WTC11 (cell line): ENCODE results near the gene TEC. TPM values are rescaled to one million over a fixed set of nuclear protein-coding genes. Genes with fewer than 3 reads are reported as not detected.

Experiments
- ATAC-seq: fragments of 200-7000 bp; cut with Tn5 transposase; 2 replicates; pipeline ENCODE4 v1.10.0; 2021; ENCODE audit warnings: mild to moderate bottlenecking, moderate library complexity
- CTCF ChIA-PET: fragments of 300-600 bp; sonication (Branson Sonifier 250); formaldehyde crosslinking; loops from one replicate; lab custom pipeline; 2021; ENCODE audit warnings: antibody characterized with exemption; lab: Charles Lee
- POLR2A ChIA-PET: fragments of 350-600 bp; sonication (Branson Sonifier 250); formaldehyde crosslinking; loops from one replicate; lab custom pipeline; 2021; ENCODE audit warnings: antibody characterized with exemption; lab: Charles Lee
- DNase-seq: peaks from one replicate; pipeline ENCODE4 v3.0.0; 2021; ENCODE audit warnings: low spot score
- H3K27ac Mint-ChIP-seq: 2 replicates; pipeline ENCODE4 v1.8.0; 2021; ENCODE audit warnings: mixed read lengths
- H3K27me3 Mint-ChIP-seq: 2 replicates; pipeline ENCODE4 v1.8.0; 2021; ENCODE audit warnings: low read depth, mild to moderate bottlenecking, moderate library complexity, mixed read lengths
- H3K36me3 Mint-ChIP-seq: 2 replicates; pipeline ENCODE4 v1.8.0; 2021; ENCODE audit warnings: mixed read lengths
- H3K4me1 Mint-ChIP-seq: 2 replicates; pipeline ENCODE4 v1.8.0; 2022; ENCODE audit warnings: mixed read lengths
- H3K4me3 Mint-ChIP-seq: 2 replicates; pipeline ENCODE4 v1.8.0; 2021; ENCODE audit warnings: mild to moderate bottlenecking, moderate library complexity, mixed read lengths
- H3K9me3 Mint-ChIP-seq: 2 replicates; pipeline ENCODE4 v1.8.0; 2021; ENCODE audit warnings: mixed read lengths
- ATF1 ChIP-seq: sonication (generic); formaldehyde crosslinking; IDR thresholded peaks from 2 replicates; pipeline ENCODE4 v1.8.1; 2023; ENCODE audit warnings: mild to moderate bottlenecking, moderate library complexity, missing genetic modification reagents
- KAT7 ChIP-seq: sonication (generic); formaldehyde crosslinking; IDR thresholded peaks from 2 replicates; pipeline ENCODE4 v1.8.1; 2023; ENCODE audit warnings: missing genetic modification reagents, mild to moderate bottlenecking, borderline replicate concordance
- NFYB ChIP-seq: sonication (generic); formaldehyde crosslinking; conservative IDR thresholded peaks from 2 replicates; pipeline ENCODE4 v1.8.0; 2022; ENCODE audit warnings: low read depth, missing genetic modification reagents
- PRRX2 ChIP-seq: fragments of 250-450 bp; sonication (Bioruptor Pico); IDR thresholded peaks from 2 replicates; pipeline ENCODE4 v1.8.0; 2021; ENCODE audit warnings: mild to moderate bottlenecking
- TEAD4 ChIP-seq: sonication (generic); formaldehyde crosslinking; IDR thresholded peaks from 2 replicates; pipeline ENCODE4 v1.8.0; 2022; ENCODE audit warnings: mild to moderate bottlenecking, missing genetic modification reagents
- total RNA-seq: library from RNA; stranded (reverse); gene quantifications from 3 replicates; pipeline ENCODE4 v1.2.3, GENCODE V29; 2021
- TF ChIP-seq, protein P1 (sequence below): sonication (generic); formaldehyde crosslinking; IDR thresholded peaks from 2 replicates; pipeline ENCODE4 v1.8.0; 2022; ENCODE audit warnings: mild to moderate bottlenecking, missing genetic modification reagents
- TF ChIP-seq, protein P2 (sequence below): sonication (generic); formaldehyde crosslinking; IDR thresholded peaks from 2 replicates; pipeline ENCODE4 v1.8.1; 2022; ENCODE audit warnings: mild to moderate bottlenecking, moderate library complexity, missing genetic modification reagents
- TF ChIP-seq, protein P3 (sequence below): sonication (generic); formaldehyde crosslinking; IDR thresholded peaks from 2 replicates; pipeline ENCODE4 v1.8.1; 2023; ENCODE audit warnings: mild to moderate bottlenecking, missing genetic modification reagents, borderline replicate concordance
- TF ChIP-seq, protein P4 (sequence below): sonication (generic); formaldehyde crosslinking; IDR thresholded peaks from 2 replicates; pipeline ENCODE4 v1.8.0; 2023; ENCODE audit warnings: mild to moderate bottlenecking, missing genetic modification reagents
- TF ChIP-seq, protein P5 (sequence below): sonication (generic); formaldehyde crosslinking; IDR thresholded peaks from 2 replicates; pipeline ENCODE4 v1.8.1; 2022; ENCODE audit warnings: missing genetic modification reagents, borderline replicate concordance
- TF ChIP-seq, protein P6 (sequence below): sonication (generic); formaldehyde crosslinking; IDR thresholded peaks from 2 replicates; pipeline ENCODE4 v1.8.1; 2023; ENCODE audit warnings: mild to moderate bottlenecking, missing genetic modification reagents
- TF ChIP-seq, protein P7 (sequence below): sonication (generic); formaldehyde crosslinking; conservative IDR thresholded peaks from 2 replicates; pipeline ENCODE4 v1.8.1; 2023; ENCODE audit warnings: mild to moderate bottlenecking, low read depth, missing genetic modification reagents, moderate library complexity

The TEC gene
- total RNA-seq, 1 experiment from 2014 or later, result 8.8 TPM

DNA sequence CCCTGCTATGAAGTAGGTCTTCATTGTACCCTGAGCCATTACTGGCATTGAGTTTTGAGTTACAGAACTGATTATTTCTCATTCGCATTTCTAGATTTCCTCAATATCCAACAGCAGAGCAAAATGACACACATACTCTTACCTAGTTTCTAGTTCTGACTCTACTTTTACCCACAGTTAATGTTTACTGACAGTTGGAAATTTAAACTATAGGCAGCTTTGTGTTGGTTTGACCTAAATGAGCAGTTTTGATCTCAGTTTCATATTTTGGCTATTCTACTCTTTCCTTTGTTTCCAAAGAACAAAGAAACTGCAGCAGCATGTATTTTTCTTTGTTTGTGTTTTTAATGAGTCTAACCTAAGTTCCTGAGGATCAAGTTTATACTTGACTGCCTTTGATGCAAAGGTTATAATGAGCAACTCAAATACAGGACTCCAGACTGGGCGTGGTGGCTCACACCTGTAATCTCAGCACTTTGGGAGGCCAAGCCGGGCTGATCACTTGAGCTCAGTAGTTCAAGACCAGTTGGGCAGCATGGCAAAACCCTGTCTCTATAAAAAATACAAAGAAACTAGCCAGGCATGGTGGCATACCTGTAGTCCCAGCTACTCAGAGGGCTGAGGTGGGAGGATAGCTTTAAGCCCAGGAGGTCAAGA lies 166.0 kb downstream of the TEC start (continued):
- TF ChIP-seq, protein P1, sequence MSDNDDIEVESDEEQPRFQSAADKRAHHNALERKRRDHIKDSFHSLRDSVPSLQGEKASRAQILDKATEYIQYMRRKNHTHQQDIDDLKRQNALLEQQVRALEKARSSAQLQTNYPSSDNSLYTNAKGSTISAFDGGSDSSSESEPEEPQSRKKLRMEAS (CRISPR knock-in tag), result no peak
- TF ChIP-seq, protein P2, sequence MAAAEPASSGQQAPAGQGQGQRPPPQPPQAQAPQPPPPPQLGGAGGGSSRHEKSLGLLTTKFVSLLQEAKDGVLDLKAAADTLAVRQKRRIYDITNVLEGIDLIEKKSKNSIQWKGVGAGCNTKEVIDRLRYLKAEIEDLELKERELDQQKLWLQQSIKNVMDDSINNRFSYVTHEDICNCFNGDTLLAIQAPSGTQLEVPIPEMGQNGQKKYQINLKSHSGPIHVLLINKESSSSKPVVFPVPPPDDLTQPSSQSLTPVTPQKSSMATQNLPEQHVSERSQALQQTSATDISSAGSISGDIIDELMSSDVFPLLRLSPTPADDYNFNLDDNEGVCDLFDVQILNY (CRISPR knock-in tag), result no peak

DNA sequence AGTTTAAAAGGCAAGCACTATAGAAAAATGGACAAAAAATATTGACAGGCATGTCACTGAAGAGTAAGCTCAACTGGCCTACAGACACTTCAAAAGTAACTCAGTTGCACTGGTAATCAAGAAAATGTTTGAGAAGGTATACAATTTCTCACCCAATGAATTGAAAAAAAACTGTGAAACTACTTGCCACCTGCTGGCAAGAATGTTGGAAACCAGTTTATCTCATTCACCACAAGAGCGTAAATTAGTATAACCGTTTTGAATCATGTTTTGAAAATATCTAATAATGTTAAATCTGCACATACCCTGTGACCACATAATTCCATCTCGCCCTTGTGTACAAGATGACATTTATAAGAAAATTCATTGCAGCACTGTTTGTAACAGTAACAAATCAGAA lies 167.3 kb downstream of the TEC start:
- ATAC-seq, result no peak
- TF ChIP-seq PRRX2 (CRISPR knock-in tag), result no peak
- TF ChIP-seq, protein P3, sequence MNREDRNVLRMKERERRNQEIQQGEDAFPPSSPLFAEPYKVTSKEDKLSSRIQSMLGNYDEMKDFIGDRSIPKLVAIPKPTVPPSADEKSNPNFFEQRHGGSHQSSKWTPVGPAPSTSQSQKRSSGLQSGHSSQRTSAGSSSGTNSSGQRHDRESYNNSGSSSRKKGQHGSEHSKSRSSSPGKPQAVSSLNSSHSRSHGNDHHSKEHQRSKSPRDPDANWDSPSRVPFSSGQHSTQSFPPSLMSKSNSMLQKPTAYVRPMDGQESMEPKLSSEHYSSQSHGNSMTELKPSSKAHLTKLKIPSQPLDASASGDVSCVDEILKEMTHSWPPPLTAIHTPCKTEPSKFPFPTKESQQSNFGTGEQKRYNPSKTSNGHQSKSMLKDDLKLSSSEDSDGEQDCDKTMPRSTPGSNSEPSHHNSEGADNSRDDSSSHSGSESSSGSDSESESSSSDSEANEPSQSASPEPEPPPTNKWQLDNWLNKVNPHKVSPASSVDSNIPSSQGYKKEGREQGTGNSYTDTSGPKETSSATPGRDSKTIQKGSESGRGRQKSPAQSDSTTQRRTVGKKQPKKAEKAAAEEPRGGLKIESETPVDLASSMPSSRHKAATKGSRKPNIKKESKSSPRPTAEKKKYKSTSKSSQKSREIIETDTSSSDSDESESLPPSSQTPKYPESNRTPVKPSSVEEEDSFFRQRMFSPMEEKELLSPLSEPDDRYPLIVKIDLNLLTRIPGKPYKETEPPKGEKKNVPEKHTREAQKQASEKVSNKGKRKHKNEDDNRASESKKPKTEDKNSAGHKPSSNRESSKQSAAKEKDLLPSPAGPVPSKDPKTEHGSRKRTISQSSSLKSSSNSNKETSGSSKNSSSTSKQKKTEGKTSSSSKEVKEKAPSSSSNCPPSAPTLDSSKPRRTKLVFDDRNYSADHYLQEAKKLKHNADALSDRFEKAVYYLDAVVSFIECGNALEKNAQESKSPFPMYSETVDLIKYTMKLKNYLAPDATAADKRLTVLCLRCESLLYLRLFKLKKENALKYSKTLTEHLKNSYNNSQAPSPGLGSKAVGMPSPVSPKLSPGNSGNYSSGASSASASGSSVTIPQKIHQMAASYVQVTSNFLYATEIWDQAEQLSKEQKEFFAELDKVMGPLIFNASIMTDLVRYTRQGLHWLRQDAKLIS (CRISPR knock-in tag), result no peak
- TF ChIP-seq, protein P4, sequence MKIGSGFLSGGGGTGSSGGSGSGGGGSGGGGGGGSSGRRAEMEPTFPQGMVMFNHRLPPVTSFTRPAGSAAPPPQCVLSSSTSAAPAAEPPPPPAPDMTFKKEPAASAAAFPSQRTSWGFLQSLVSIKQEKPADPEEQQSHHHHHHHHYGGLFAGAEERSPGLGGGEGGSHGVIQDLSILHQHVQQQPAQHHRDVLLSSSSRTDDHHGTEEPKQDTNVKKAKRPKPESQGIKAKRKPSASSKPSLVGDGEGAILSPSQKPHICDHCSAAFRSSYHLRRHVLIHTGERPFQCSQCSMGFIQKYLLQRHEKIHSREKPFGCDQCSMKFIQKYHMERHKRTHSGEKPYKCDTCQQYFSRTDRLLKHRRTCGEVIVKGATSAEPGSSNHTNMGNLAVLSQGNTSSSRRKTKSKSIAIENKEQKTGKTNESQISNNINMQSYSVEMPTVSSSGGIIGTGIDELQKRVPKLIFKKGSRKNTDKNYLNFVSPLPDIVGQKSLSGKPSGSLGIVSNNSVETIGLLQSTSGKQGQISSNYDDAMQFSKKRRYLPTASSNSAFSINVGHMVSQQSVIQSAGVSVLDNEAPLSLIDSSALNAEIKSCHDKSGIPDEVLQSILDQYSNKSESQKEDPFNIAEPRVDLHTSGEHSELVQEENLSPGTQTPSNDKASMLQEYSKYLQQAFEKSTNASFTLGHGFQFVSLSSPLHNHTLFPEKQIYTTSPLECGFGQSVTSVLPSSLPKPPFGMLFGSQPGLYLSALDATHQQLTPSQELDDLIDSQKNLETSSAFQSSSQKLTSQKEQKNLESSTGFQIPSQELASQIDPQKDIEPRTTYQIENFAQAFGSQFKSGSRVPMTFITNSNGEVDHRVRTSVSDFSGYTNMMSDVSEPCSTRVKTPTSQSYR (CRISPR knock-in tag), result no peak
- TF ChIP-seq ATF1 (CRISPR knock-in tag), result no peak
- TF ChIP-seq, protein P5, sequence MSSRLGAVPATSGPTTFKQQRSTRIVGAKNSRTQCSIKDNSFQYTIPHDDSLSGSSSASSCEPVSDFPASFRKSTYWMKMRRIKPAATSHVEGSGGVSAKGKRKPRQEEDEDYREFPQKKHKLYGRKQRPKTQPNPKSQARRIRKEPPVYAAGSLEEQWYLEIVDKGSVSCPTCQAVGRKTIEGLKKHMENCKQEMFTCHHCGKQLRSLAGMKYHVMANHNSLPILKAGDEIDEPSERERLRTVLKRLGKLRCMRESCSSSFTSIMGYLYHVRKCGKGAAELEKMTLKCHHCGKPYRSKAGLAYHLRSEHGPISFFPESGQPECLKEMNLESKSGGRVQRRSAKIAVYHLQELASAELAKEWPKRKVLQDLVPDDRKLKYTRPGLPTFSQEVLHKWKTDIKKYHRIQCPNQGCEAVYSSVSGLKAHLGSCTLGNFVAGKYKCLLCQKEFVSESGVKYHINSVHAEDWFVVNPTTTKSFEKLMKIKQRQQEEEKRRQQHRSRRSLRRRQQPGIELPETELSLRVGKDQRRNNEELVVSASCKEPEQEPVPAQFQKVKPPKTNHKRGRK, result no peak
- TF ChIP-seq NFYB (CRISPR knock-in tag), result no peak
- TF ChIP-seq, protein P6, sequence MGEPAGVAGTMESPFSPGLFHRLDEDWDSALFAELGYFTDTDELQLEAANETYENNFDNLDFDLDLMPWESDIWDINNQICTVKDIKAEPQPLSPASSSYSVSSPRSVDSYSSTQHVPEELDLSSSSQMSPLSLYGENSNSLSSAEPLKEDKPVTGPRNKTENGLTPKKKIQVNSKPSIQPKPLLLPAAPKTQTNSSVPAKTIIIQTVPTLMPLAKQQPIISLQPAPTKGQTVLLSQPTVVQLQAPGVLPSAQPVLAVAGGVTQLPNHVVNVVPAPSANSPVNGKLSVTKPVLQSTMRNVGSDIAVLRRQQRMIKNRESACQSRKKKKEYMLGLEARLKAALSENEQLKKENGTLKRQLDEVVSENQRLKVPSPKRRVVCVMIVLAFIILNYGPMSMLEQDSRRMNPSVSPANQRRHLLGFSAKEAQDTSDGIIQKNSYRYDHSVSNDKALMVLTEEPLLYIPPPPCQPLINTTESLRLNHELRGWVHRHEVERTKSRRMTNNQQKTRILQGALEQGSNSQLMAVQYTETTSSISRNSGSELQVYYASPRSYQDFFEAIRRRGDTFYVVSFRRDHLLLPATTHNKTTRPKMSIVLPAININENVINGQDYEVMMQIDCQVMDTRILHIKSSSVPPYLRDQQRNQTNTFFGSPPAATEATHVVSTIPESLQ, result no peak
- TF ChIP-seq KAT7 (CRISPR knock-in tag), result no peak
- no peak for TF ChIP-seq TEAD4 (CRISPR knock-in tag)
- TF ChIP-seq, protein P7, sequence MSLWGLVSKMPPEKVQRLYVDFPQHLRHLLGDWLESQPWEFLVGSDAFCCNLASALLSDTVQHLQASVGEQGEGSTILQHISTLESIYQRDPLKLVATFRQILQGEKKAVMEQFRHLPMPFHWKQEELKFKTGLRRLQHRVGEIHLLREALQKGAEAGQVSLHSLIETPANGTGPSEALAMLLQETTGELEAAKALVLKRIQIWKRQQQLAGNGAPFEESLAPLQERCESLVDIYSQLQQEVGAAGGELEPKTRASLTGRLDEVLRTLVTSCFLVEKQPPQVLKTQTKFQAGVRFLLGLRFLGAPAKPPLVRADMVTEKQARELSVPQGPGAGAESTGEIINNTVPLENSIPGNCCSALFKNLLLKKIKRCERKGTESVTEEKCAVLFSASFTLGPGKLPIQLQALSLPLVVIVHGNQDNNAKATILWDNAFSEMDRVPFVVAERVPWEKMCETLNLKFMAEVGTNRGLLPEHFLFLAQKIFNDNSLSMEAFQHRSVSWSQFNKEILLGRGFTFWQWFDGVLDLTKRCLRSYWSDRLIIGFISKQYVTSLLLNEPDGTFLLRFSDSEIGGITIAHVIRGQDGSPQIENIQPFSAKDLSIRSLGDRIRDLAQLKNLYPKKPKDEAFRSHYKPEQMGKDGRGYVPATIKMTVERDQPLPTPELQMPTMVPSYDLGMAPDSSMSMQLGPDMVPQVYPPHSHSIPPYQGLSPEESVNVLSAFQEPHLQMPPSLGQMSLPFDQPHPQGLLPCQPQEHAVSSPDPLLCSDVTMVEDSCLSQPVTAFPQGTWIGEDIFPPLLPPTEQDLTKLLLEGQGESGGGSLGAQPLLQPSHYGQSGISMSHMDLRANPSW, result no peak

More for the DNA sequence above, 167.3 kb downstream of the TEC start:
- H3K9me3 Mint-ChIP-seq, result no peaks in the 10 kb centered on the region
- H3K4me3 Mint-ChIP-seq, result no peak overlapping the region
- no peaks in the 10 kb centered on the region for H3K27me3 Mint-ChIP-seq
- POLR2A ChIA-PET, result no interaction called here
- H3K36me3 Mint-ChIP-seq, result no peaks in the 10 kb centered on the region
- DNase-seq, result no peak
- CTCF ChIA-PET, result interaction anchor here (0.7 kb wide), 1 partner anchor 25 kb away, joined by 4 read pairs; no protein-coding TSS in a partner anchor
- H3K27ac Mint-ChIP-seq, result no peak overlapping the region
- peaks cover 5% of the 10 kb centered on the region for H3K4me1 Mint-ChIP-seq
